Skin epidermis (tissue), 12 donors: ENCODE measurements around the gene ANAPC16.
"Not testable (repeated sequence)": the region's sequence is repeated elsewhere in the genome, so short reads cannot be mapped to it uniquely, and the experiment has no call there.

Experiments
- H3K27ac ChIP-seq, 21 experiments: fragments of 200-600 bp; sonication (generic) in 11 of 21; one replicate each; pipeline ENCODE4 v1.5.0; 2020; ENCODE audit warnings: mild to moderate bottlenecking in 3 of 21, inconsistent platforms in 2 of 21, moderate library complexity in 2 of 21
- H3K4me3 ChIP-seq, 7 experiments: fragments of 200-600 bp; sonication (generic) in 2 of 7; one replicate each; pipeline ENCODE4 v1.5.0; 2020; ENCODE audit warnings: inconsistent platforms in 2 of 7, mild to moderate bottlenecking in 2 of 7, moderate library complexity in 1 of 7

The ANAPC16 gene

GRCh38 chr10:72206511-72207229 lies 9.1 kb upstream of the ANAPC16 start:
- H3K27ac ChIP-seq = no peak overlapping the region

GRCh38 chr10:72208526-72208925 lies 7.3 kb upstream of the ANAPC16 start:
- not testable (repeated sequence) for H3K27ac ChIP-seq, H3K4me3 ChIP-seq

More at GRCh38 chr10:72206511-72207229, 9.1 kb upstream of the ANAPC16 start:
- H3K4me3 ChIP-seq = no peak overlapping the region

DNA sequence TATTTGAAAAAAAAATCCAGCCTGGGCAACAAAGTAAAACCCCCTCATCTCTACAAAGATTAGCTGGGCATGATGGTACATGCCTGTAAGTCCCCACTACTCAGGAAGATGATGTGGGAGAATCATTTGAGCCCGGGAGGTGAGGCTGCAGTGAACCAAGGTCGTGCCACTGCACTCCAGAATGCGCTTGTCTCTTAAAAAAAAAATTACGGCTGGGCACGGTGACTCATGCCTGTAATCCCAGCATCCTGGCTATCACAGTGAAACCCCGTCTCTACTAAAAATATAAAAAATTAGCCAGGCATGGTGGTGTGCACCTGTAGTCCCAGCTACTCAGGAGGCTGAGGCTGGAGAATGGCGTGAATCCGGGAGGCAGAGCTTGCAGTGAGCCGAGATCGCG lies 4.4 kb upstream of the ANAPC16 start:
- not testable (repeated sequence) for H3K4me3 ChIP-seq, H3K27ac ChIP-seq

- H3K4me3 ChIP-seq, H3K27ac ChIP-seq: not testable (repeated sequence)
Measured at GRCh38 chr10:72211832-72212231, 4.0 kb upstream of the ANAPC16 start.

GRCh38 chr10:72218325-72218724 lies 2.5 kb downstream of the ANAPC16 start:
- H3K4me3 ChIP-seq = no peak overlapping the region
- peak overlapping the region in 9 of 21 experiments; percentile 0 to 66 (median 32) for H3K27ac ChIP-seq

DNA sequence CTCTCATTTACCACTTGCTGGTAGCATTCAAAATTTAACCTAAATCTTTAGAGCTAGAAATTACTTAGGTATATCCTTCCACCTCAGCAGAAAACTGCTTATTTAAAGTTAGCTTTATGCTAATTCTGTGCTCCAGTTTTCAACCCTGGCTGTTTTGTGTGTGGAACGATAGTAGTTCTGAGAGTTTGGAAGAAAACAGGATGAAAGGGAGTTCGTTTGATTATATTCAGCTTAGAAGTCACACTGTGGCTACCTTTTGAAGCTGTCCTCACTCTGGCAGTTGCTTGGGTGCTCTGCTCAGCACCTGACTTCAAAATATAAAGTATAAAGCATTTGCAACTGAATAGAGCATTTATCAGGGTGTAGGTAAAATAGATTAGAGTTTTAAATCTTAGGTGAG lies 2.9 kb downstream of the ANAPC16 start:
- Histone ChIP-seq H3K27ac (peak overlapping the region in 10 of 21 experiments; percentile 5 to 66 (median 38)), H3K4me3 (no peak overlapping the region)

DNA sequence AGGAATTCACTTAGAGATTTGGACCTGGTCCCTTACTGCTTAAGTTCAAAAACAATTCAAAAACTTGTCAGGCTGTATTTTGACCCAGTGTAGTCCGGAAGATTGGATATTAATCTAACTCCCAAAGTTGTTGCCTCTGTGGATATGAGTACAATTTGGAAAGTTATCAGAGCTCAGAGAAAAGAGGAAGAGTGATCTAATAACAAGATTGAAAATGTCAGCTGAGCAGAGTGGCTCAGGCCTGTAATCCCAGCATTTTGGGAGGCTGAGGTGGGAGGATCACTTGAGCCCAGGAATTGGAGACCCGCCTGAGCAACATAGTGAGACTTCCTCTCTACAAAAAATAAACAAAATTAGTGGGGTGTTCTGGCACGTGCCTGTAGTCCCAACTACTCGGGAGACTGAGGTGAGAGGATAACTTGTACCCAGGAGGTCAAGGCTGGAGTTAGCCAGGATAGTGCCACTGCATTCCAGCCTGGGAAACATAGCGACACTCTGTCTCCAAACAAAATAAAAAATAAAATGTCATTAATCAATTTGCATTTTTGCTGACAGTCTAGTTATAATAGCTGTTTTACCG lies 3.5 kb downstream of the ANAPC16 start:
- Histone ChIP-seq H3K27ac (peak overlapping the region in 11 of 21 experiments; percentile 11 to 66 (median 38)), H3K4me3 (no peak overlapping the region)

DNA sequence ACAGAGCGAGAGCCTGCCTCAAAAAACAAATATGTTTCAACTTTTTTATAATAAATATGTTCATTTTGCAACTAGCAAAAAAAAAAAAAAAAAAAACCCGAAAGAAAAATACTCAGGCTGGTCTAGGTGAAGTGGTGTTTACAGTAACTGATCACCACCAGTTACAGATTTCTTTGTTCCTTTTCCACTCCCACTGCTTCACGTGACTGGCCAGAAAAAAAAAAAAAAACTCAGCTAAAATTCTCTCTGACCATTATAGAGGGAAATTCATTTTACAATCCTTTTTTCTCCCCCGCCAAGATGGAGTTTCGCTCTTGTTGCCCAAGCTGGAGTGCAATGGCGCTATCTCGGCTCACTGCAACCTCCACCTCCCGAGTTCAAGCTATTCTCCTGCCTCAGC lies 4.8 kb downstream of the ANAPC16 start:
- H3K4me3 ChIP-seq = no peak overlapping the region
- H3K27ac ChIP-seq = no peak overlapping the region

GRCh38 chr10:72221278-72221677 lies 5.5 kb downstream of the ANAPC16 start:
- no peak overlapping the region for H3K27ac ChIP-seq
- H3K4me3 ChIP-seq = no peak overlapping the region

DNA sequence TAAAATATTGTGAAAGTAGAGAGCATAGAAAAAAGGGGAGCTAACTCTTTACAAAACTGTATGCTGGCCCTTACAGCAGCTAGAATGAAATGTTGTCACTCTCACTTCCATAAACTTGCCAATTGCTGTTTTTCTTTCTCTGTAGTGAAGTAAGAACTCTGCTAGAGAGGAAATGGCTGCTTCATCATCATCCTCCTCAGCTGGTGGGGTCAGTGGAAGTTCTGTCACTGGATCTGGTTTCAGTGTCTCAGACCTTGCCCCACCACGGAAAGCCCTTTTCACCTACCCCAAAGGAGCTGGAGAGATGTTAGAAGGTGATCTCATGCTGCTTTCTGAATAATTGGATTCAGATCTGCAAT lies 7.9 kb downstream of the ANAPC16 start:
- Histone ChIP-seq H3K27ac (peak overlapping the region in 7 of 21 experiments; percentile 25 to 70 (median 61)), H3K4me3 (no peak overlapping the region)

DNA sequence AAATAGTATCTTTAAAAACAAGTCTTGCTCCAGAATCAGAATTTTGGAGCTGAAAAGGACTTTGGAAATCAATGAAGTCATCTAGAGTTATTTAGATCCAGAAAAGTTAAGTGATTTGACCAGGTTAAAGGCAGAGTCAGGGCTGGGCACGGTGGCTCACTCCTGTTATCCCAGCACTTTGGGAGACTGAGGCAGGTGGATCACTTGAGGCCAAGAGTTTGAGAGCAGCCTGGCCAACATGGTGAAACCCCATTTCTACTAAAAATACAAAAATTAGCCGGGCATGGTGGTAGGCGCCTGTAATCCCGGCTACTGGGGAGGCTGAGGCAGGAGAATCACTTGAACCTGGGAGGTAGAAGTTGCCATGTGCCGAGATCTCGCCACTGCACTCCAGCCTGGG lies 8.4 kb downstream of the ANAPC16 start:
- H3K4me3 ChIP-seq = not testable (repeated sequence)
- H3K27ac ChIP-seq = peak overlapping the region in 5 of 21 experiments; percentile 25 to 66 (median 43)

- Histone ChIP-seq H3K4me3 (no peak overlapping the region), H3K27ac (peak overlapping the region in 1 of 21 experiments; percentile 26)
Measured at GRCh38 chr10:72226418-72227027, 10.7 kb downstream of the ANAPC16 start.

DNA sequence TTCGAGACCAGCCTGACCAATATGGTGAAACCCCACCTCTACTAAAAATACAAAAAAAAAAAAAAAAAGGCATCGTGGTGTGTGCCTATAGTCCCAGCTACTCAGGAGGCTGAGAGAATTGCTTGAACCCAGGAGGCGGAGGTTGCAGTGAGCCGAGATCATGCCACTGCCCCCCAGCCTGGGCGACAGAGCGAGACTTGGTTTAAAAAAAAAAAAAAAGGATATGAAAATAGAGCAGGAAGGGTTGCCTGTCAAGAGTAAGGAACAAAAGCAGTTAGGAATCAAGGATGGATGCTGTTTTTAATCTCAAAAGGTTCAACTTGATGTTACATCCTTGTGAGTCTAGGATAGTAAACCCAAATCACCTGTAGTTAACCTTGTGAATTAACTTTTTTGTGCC lies 12.0 kb downstream of the ANAPC16 start:
- Histone ChIP-seq H3K4me3 (no peak overlapping the region), H3K27ac (peak overlapping the region in 1 of 21 experiments; percentile 4)

GRCh38 chr10:72228318-72228751 lies 12.5 kb downstream of the ANAPC16 start:
- Histone ChIP-seq H3K4me3 (no peak overlapping the region), H3K27ac (peak overlapping the region in 5 of 21 experiments; percentile 0 to 36 (median 12))

- Histone ChIP-seq H3K4me3 (no peak overlapping the region), H3K27ac (peak overlapping the region in 4 of 21 experiments; percentile 5 to 46 (median 20))
Measured at GRCh38 chr10:72229261-72230251, 13.7 kb downstream of the ANAPC16 start.

DNA sequence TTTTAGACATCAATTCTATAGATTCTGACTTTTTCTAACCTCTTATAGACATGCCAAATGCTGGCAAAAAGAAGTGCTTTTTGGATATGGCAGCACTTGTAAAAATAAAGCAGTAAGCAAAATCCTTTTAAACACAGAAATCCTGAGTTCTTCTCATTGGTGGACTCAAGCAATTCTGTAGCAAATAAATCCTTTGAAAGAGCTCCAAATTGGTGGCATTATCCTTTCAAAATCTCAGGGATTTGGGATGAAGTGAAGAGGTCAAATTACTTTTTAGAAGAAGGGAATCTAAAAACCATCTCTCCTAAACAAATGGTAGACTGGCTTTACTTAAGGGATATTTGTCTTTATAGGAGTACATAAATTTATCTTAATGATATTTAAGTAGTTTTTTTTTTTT lies 17.8 kb downstream of the ANAPC16 start:
- Histone ChIP-seq H3K4me3 (no peak overlapping the region), H3K27ac (peak overlapping the region in 2 of 21 experiments; percentile 6 to 22)

DNA sequence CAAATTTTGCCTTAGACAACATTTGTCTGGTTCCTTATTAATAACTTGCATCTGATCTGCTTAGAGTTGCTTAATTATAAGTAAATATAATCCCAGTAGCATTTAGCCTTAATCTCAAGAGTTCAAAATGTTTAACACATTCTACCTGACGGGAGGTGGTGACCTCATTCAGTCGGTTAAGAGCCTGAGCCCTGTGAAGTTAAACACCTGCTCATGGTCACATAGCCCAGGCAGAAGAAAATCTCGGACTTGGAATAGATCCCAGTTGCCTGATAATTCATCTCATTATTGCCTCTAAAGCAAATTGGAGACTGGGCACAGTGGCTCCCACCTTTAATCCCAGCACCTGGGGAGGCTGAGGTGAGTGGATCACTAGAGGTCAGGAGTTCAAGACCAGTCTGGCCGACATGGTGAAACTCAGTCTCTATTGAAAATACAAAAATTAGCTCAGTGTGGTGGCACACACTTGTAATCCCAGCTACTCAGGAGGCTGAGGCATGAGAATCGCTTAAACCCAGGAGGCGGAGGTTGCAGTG lies 18.8 kb downstream of the ANAPC16 start:
- H3K27ac ChIP-seq = no peak overlapping the region
- H3K4me3 ChIP-seq = no peak overlapping the region

DNA sequence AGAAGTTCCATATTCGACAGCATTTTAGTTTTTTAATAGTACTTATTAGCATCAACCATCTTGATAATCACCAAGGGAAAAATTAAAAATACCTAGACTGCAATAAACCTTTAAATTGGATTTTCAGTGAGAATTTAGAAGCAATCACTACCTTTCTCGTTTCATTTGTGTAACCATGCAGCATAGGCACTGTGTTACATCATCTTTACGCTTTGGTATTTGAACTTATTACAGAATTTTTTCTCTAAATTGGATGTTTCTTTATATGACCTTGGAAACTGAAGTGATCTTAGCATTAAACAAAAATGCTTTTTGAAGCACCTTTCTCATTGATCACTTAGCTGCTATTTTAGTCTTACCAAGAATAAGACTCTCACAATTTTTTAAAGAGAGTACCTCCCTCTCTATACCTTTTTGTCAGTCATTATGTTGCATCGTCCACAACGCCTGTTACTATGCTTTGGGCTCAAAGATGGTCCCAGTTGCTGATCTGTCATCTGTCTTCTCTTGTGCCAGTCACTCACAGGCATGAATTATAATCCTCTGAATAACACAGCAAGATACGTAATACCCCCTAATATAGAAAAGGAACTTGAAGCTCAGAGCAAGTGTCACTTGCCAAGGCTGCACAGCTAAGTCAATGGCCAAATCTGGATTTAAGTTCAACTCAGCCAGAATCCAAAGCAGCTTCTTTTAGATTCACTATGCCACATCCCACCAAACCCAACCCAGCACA lies 19.9 kb downstream of the ANAPC16 start:
- no peak overlapping the region for H3K4me3 ChIP-seq
- no peak overlapping the region for H3K27ac ChIP-seq
